Measurements from ENCODE around the gene CASKIN2.

The CASKIN2 gene

DNA sequence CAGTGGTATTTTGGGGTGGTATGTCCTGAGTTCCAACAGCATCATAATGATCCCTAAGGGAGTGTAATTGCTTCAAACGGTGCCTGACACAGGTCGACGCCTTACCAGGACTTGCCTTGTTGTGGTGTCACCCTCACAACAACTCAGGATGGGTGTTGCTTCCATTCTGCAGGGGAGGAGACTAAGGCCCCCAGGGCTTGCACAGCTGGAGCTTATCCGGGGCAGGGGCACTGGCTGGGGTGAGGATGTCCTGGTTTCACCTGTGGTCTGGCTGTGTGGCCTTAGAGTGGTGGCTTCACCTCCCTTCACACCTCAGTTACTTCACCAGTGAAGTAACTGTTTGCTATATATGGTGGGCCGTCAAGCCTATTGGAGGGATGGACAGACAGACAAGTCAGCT, 33.5 kb upstream of the CASKIN2 start:
- TF ChIP-seq ESRRG (CRISPR knock-in tag; IDR thresholded peaks at IDR 0.05) (no peak), ZNF565 (CRISPR knock-in tag; conservative IDR thresholded peaks at IDR 0.05; ENCODE audit: low read depth) (no peak), ZFP30 (CRISPR knock-in tag; IDR thresholded peaks at IDR 0.05) (no peak)
- TF ChIP-seq, protein P1, sequence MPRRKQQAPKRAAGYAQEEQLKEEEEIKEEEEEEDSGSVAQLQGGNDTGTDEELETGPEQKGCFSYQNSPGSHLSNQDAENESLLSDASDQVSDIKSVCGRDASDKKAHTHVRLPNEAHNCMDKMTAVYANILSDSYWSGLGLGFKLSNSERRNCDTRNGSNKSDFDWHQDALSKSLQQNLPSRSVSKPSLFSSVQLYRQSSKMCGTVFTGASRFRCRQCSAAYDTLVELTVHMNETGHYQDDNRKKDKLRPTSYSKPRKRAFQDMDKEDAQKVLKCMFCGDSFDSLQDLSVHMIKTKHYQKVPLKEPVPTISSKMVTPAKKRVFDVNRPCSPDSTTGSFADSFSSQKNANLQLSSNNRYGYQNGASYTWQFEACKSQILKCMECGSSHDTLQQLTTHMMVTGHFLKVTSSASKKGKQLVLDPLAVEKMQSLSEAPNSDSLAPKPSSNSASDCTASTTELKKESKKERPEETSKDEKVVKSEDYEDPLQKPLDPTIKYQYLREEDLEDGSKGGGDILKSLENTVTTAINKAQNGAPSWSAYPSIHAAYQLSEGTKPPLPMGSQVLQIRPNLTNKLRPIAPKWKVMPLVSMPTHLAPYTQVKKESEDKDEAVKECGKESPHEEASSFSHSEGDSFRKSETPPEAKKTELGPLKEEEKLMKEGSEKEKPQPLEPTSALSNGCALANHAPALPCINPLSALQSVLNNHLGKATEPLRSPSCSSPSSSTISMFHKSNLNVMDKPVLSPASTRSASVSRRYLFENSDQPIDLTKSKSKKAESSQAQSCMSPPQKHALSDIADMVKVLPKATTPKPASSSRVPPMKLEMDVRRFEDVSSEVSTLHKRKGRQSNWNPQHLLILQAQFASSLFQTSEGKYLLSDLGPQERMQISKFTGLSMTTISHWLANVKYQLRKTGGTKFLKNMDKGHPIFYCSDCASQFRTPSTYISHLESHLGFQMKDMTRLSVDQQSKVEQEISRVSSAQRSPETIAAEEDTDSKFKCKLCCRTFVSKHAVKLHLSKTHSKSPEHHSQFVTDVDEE (CRISPR knock-in tag; IDR thresholded peaks at IDR 0.05), result no peak
- ATAC-seq, result no peak

DNA sequence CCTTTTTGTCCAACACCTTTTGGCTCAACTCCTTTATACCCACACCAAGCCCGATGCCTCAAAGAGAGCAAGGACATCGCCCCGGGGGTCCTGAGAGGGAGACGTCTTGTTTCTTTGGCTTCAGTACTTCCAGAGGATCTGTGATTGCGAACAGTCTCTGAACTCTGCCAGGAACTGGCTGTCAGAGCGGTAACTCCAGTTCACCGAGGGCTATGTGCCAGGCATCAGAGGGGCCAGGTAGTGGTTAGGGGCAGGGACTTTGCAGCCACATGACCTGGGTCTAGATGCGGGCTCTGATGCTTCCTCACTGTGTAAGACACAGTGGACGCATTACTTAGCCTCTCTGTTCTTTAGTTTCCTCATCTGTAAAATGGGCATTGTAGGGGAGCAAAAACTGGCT, 31.8 kb upstream of the CASKIN2 start:
- TF ChIP-seq ZNF565 (CRISPR knock-in tag; conservative IDR thresholded peaks at IDR 0.05; ENCODE audit: low read depth) (no peak), GLIS3 (CRISPR knock-in tag; IDR thresholded peaks at IDR 0.05) (no peak), ISL1 (CRISPR knock-in tag; IDR thresholded peaks at IDR 0.05) (no peak), ZFP30 (CRISPR knock-in tag; IDR thresholded peaks at IDR 0.05) (no peak), ESRRG (CRISPR knock-in tag; IDR thresholded peaks at IDR 0.05) (no peak), OSR1 (CRISPR knock-in tag; IDR thresholded peaks at IDR 0.05) (no peak), CSRNP3 (CRISPR knock-in tag; IDR thresholded peaks at IDR 0.05) (no peak), CSDC2 (CRISPR knock-in tag; IDR thresholded peaks at IDR 0.05) (no peak), ZNF70 (CRISPR knock-in tag; IDR thresholded peaks at IDR 0.05) (no peak), ZNF8 (CRISPR knock-in tag; IDR thresholded peaks at IDR 0.05) (no peak), BACH2 (CRISPR knock-in tag; IDR thresholded peaks at IDR 0.05; ENCODE audit: borderline replicate concordance) (no peak), ARNTL (CRISPR knock-in tag; IDR thresholded peaks at IDR 0.05; ENCODE audit: borderline replicate concordance, low read depth) (no peak), PPARA (CRISPR knock-in tag; IDR thresholded peaks at IDR 0.05; ENCODE audit: borderline replicate concordance) (no peak), TCF4 (CRISPR knock-in tag; IDR thresholded peaks at IDR 0.05; ENCODE audit: borderline replicate concordance) (no peak), TOX (CRISPR knock-in tag; IDR thresholded peaks at IDR 0.05; ENCODE audit: borderline replicate concordance) (no peak), ZC3H10 (CRISPR knock-in tag; IDR thresholded peaks at IDR 0.05) (no peak), SNAI2 (CRISPR knock-in tag; IDR thresholded peaks at IDR 0.05) (no peak)
- TF ChIP-seq, protein P1 (CRISPR knock-in tag; IDR thresholded peaks at IDR 0.05), result no peak
- TF ChIP-seq, protein P2, sequence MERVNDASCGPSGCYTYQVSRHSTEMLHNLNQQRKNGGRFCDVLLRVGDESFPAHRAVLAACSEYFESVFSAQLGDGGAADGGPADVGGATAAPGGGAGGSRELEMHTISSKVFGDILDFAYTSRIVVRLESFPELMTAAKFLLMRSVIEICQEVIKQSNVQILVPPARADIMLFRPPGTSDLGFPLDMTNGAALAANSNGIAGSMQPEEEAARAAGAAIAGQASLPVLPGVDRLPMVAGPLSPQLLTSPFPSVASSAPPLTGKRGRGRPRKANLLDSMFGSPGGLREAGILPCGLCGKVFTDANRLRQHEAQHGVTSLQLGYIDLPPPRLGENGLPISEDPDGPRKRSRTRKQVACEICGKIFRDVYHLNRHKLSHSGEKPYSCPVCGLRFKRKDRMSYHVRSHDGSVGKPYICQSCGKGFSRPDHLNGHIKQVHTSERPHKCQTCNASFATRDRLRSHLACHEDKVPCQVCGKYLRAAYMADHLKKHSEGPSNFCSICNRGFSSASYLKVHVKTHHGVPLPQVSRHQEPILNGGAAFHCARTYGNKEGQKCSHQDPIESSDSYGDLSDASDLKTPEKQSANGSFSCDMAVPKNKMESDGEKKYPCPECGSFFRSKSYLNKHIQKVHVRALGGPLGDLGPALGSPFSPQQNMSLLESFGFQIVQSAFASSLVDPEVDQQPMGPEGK (CRISPR knock-in tag; IDR thresholded peaks at IDR 0.05; ENCODE audit: borderline replicate concordance), result no peak
- TF ChIP-seq, protein P3, sequence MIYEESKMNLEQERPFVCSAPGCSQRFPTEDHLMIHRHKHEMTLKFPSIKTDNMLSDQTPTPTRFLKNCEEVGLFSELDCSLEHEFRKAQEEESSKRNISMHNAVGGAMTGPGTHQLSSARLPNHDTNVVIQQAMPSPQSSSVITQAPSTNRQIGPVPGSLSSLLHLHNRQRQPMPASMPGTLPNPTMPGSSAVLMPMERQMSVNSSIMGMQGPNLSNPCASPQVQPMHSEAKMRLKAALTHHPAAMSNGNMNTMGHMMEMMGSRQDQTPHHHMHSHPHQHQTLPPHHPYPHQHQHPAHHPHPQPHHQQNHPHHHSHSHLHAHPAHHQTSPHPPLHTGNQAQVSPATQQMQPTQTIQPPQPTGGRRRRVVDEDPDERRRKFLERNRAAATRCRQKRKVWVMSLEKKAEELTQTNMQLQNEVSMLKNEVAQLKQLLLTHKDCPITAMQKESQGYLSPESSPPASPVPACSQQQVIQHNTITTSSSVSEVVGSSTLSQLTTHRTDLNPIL (CRISPR knock-in tag; IDR thresholded peaks at IDR 0.05; ENCODE audit: low read depth), result no peak
- no peak for ATAC-seq

GRCh38 chr17:75546181-75546580, 30.8 kb upstream of the CASKIN2 start:
- TF ChIP-seq, protein P1 (CRISPR knock-in tag; IDR thresholded peaks at IDR 0.05), result no peak
- TF ChIP-seq OSR1 (CRISPR knock-in tag; IDR thresholded peaks at IDR 0.05) (no peak), ZFP3 (CRISPR knock-in tag; IDR thresholded peaks at IDR 0.05) (no peak), SNAI2 (CRISPR knock-in tag; IDR thresholded peaks at IDR 0.05) (no peak), PPARA (CRISPR knock-in tag; IDR thresholded peaks at IDR 0.05; ENCODE audit: borderline replicate concordance) (no peak)
- TF ChIP-seq, protein P2 (CRISPR knock-in tag; IDR thresholded peaks at IDR 0.05; ENCODE audit: borderline replicate concordance), result no peak
- no peak for ATAC-seq

Data from SK-N-SH treated with all-trans-retinoic acid at 6 μM for 48 hours (cell line).